HL-60 (cell line): ENCODE data around the gene PTPRC.

Experiments
- DNase-seq, 2 experiments: peaks; one replicate each; pipeline ENCODE4 v3.0.0-alpha.2; 2010 to 2020; ENCODE audit warnings: low read depth in 1 of 2, low spot score in 1 of 2
- H3K27ac ChIP-seq: fragments of 250-450 bp; sonication (Bioruptor Pico); replicated peaks from 2 replicates; pipeline ENCODE4 v1.5.1; 2020; ENCODE audit warnings: mild to moderate bottlenecking, moderate library complexity
- H3K27me3 ChIP-seq: fragments of 250-450 bp; sonication (Bioruptor Pico); 2 replicates; pipeline ENCODE4 v1.5.1; 2021; ENCODE audit warnings: mild to moderate bottlenecking, moderate library complexity; ENCODE audit not compliant: insufficient read depth, poor library complexity, severe bottlenecking
- H3K4me3 ChIP-seq: replicated peaks from 2 replicates; pipeline ENCODE4 v1.5.1; 2011; ENCODE audit warnings: mild to moderate bottlenecking, control low read depth, low read length; ENCODE audit not compliant: insufficient read depth
- GABPA ChIP-seq: IDR thresholded peaks from 2 replicates; pipeline ENCODE4 v1.6.1; 2012; ENCODE audit warnings: low read depth
- POLR2AphosphoS5 ChIP-seq: IDR thresholded peaks from 2 replicates; pipeline ENCODE4 v1.6.1; 2012; ENCODE audit warnings: low read depth
- SPI1 ChIP-seq: IDR thresholded peaks from 2 replicates; pipeline ENCODE4 v1.6.1; 2012; ENCODE audit warnings: low read depth, mild to moderate bottlenecking, borderline replicate concordance
- TF ChIP-seq, protein P1 (sequence below): IDR thresholded peaks from 2 replicates; pipeline ENCODE4 v1.6.1; 2012; ENCODE audit warnings: low read depth; ENCODE audit not compliant: insufficient replicate concordance
- TF ChIP-seq, protein P2 (sequence below): IDR thresholded peaks from one replicate; pipeline ENCODE4 v1.5.1; 2011; ENCODE audit warnings: low read length, control low read depth, inconsistent platforms; ENCODE audit not compliant: insufficient read depth

PTPRC gene

DNA sequence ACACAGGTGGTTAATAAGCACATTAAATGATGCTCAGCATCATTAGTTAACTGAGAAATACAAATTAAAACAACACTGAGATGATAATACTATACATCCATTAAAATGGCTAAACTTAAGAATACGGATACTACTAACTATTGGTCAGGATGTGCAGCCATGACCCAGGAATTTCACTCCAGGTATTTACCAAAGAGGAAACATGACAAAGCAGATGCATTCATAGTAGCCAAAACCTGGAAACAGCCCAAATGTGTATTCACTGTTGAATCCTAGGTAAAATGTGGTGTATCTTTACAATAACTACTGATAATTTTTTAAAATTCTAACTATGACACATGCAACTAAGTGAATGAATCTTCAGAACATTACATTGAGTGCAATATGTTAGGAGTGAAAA lies 73.0 kb downstream of the PTPRC start:
- Histone ChIP-seq H3K4me3 (no peak overlapping the region), H3K27ac (no peak overlapping the region), H3K27me3 (no peaks in the 10 kb centered on the region)
- DNase-seq: no peak
- no peak for TF ChIP-seq POLR2AphosphoS5
- TF ChIP-seq, protein P1, sequence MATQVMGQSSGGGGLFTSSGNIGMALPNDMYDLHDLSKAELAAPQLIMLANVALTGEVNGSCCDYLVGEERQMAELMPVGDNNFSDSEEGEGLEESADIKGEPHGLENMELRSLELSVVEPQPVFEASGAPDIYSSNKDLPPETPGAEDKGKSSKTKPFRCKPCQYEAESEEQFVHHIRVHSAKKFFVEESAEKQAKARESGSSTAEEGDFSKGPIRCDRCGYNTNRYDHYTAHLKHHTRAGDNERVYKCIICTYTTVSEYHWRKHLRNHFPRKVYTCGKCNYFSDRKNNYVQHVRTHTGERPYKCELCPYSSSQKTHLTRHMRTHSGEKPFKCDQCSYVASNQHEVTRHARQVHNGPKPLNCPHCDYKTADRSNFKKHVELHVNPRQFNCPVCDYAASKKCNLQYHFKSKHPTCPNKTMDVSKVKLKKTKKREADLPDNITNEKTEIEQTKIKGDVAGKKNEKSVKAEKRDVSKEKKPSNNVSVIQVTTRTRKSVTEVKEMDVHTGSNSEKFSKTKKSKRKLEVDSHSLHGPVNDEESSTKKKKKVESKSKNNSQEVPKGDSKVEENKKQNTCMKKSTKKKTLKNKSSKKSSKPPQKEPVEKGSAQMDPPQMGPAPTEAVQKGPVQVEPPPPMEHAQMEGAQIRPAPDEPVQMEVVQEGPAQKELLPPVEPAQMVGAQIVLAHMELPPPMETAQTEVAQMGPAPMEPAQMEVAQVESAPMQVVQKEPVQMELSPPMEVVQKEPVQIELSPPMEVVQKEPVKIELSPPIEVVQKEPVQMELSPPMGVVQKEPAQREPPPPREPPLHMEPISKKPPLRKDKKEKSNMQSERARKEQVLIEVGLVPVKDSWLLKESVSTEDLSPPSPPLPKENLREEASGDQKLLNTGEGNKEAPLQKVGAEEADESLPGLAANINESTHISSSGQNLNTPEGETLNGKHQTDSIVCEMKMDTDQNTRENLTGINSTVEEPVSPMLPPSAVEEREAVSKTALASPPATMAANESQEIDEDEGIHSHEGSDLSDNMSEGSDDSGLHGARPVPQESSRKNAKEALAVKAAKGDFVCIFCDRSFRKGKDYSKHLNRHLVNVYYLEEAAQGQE: no peak
- TF ChIP-seq, protein P2, sequence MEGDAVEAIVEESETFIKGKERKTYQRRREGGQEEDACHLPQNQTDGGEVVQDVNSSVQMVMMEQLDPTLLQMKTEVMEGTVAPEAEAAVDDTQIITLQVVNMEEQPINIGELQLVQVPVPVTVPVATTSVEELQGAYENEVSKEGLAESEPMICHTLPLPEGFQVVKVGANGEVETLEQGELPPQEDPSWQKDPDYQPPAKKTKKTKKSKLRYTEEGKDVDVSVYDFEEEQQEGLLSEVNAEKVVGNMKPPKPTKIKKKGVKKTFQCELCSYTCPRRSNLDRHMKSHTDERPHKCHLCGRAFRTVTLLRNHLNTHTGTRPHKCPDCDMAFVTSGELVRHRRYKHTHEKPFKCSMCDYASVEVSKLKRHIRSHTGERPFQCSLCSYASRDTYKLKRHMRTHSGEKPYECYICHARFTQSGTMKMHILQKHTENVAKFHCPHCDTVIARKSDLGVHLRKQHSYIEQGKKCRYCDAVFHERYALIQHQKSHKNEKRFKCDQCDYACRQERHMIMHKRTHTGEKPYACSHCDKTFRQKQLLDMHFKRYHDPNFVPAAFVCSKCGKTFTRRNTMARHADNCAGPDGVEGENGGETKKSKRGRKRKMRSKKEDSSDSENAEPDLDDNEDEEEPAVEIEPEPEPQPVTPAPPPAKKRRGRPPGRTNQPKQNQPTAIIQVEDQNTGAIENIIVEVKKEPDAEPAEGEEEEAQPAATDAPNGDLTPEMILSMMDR: no peak
- TF ChIP-seq SPI1: no peak
- TF ChIP-seq GABPA: no peak

DNA sequence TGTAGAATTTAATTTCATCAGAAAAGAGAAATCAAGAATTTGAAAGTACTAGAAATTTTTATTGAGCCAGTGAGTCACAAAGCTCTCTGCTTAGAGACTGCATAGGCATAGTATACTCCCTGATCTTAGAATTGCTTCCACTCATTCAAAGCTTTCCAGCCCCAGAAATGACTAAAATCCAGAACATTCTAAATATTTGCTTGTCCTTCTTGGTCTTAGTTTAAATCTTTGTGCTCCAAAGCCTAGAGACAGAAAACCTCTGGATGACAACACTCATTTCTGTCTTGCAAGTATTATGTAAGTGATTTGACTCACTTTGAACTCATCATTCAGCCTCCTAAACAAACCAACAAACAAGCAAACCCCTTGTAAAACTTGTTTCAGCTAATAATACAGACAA lies 74.2 kb downstream of the PTPRC start:
- DNase-seq: no peak
- H3K27ac ChIP-seq: no peak overlapping the region
- TF ChIP-seq SPI1: no peak
- TF ChIP-seq, protein P1: no peak
- TF ChIP-seq GABPA: no peak
- TF ChIP-seq POLR2AphosphoS5: no peak
- TF ChIP-seq, protein P2: no peak
- no peak overlapping the region for H3K4me3 ChIP-seq
- H3K27me3 ChIP-seq: no peaks in the 10 kb centered on the region

DNA sequence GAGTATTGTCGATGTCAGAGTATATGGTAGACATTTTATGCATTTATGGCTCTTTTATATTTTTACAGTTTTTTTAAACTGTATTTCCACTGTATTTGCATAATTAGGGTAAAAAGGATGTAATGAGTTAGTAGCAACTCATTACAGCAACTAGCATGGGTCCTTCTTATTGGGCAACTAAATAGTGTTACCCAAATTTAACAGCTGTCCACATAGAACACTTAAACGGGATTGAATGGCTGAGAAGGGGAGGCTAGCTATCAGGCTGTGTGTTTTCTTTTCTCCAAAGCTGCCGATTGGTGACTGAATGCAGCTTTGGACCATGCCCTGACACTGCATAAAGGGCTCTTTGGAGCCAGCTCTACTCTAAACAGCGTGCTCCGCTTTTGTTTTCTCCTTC lies 75.4 kb downstream of the PTPRC start:
- TF ChIP-seq GABPA: no peak
- TF ChIP-seq, protein P2: no peak
- TF ChIP-seq SPI1: no peak
- TF ChIP-seq, protein P1: no peak
- TF ChIP-seq POLR2AphosphoS5: no peak
- no peak for DNase-seq
- no peak overlapping the region for H3K4me3 ChIP-seq
- no peak overlapping the region for H3K27ac ChIP-seq
- H3K27me3 ChIP-seq: no peaks in the 10 kb centered on the region
